NCI-H510A (cell line): ENCODE results near the gene CASP6.
A peak's percentile ranks its signal among the peaks of the same experiment; 100 is the strongest.

Experiments
- DNase-seq: peaks from one replicate; lab custom pipeline; 2025; lab: John Stamatoyannopoulos, UW

Gene CASP6

DNA sequence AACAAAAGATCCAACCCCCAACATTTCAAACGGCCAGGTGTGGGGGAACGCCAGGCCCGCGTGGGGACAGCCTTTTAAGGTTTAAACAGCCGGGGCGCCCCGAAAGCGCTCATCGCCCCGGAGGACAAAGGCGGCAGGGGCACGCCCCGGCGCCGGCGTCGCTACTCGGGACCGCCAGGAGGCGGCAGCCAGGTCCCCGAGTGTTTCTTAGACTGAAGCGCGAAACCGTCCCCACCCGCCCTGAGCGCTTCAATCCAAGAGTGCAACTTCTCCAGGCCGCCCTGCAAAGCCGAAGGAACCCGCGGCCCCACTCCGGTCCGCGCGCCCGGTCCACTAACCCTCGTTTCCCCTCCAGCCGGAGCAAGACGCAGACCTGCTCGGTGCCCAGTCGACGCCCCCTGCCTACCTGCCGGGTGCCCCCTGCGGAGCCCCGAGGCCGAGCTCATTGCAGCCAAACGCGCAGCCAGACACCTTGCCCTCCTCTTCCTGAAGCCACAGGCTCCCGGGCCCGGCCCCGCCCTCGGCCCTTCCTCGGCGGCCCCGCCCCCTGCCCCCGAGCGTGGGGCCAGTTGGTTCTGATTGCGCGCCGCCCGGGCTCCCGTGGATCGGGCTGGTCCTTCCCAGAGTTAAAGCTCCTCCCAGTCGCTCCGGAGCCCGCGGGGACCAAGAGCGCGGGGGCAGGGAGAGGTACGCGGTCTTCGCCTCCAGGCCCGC, at the start of gene CASP6:
Gene CASP6 (minus strand): TSS at position 496 of the 714 bp plus-strand sequence. CDS start 50 bp downstream, at position 446.
- DNase-seq, result peak; percentile 68

DNA sequence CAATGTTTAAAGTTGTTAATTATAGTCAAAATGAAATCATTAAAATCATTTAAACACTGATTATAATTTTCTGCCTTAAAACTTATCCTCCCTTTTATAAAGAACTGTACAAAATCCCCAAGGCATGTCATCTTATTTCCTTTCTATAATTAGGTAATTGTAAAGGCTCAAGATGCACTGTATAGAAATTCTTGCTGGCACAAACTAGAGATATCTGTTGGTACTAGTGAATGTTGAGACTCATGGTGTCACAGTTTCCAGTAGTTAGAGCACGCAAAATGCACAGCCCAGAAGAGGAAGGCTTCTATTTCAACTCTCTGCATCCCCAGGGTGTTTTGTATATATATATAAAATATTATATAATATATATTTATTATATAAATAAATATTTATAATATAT, 49.3 kb upstream of the CASP6 start:
- DNase-seq, result no peak

DNA sequence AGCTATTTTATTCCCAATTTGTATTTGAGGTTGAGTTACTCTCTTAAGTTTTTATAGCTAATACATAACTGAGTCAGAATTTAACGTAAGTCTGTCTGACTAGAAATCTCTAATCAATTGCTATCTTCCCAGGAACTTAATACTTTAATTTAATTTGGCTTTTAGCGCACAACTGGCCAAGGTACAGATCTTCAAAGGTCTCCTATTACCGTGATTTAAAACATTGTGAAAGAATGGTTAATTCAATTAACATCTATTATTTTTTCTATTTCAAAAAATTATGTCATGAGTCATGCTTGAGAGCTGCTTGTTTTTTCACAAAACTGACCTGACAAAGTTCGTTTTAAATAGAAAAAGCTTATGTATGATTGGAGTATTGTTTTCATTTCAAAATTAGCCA, 48.6 kb upstream of the CASP6 start:
- DNase-seq, result no peak

DNA sequence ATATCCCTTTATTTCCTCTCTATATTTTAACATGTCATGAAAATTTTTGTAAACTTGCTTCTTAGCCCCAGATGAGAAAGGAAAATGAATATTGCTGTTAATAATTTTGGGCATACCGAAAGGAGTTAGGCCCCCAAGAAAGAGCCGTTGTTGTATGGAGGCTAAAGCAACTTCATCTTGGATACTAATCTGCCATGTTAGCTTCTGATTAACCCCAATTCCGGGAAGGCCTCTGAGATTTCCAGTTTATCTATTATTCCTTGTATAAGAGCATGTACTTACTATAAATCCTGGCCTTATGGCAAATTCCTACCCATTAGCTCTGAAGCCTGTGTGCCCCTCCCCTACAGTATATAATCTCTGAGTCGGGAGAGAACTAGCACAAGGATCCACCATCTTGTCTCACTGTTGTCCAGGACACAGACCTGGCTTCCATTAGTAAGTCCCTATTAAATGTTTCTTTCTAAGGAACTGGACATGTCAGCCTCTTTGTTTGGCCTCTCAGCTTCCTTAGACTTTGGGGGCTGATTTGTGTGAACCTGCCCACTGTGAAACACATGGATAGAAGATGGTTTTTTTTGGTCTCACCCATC, 47.5 kb upstream of the CASP6 start:
- DNase-seq, result no peak

DNA sequence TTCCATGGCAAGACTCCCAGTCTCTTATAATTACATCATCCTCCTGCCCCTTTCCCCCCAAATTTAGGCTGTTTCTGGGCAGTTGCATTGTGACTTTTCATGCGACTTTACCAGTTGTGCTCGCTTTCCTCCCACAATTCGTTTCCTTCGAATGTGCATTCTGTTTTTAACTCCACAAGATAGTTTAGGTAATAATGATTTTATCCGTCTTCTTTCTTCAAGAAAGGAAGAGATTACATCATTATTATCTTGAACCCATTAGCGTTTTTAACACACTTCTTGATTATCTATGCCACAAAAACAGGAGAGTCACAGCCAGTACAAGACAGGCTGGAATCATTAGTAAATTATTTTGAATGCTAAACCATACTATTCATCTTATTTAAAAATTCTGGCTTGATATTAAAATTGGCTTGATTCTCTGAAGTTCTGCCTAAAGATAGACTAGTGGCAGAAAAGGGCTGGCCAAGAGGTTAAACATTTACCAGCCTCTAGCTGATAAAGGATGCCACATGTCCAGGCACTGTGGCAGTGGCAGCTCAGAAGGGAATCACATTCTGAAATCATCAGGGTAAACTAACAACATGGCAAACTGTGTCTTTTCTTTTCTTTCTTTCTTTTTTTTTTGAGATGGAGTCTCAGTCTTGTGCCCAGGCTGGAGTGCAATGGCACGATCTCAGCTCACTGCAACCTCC, 46.3 kb upstream of the CASP6 start:
- DNase-seq, result no peak

DNA sequence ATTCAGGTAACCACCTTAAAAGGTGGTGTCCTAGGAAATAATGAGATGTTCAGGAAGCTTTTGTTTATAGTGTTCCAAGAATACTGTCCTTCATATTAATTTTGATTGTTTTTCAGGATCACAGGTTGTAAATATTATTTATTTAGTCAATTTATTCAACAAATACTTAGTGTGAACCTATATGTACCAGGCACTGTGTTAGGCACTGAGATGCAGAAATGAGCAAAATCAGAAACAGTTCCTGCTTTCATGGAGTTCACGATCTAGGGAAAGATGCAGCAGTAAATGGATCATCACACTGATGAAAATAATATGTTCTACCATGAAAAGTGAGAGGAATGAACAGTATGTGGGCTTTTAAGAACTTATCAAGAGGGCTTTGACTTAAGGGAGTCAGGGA, 44.9 kb upstream of the CASP6 start:
- no peak for DNase-seq

DNA sequence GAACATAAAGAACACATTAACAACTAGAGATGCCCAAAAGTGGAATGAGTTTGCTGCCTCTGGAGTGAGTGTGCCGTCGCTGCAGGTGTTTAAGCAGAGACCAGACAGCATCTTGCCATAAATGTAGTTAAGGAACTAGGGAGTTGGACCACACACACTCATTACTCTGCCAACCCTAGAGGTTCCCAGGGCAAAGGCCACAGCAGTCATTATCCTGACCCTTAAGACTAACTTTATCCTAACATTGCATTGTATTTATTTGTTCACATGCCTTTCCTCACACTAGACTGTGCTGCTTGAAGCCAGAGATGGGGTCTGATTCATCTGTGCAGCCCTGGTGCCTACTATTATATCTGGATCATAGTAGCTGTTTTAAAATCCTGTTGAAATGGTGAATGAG, 43.5 kb upstream of the CASP6 start:
- DNase-seq, result no peak

DNA sequence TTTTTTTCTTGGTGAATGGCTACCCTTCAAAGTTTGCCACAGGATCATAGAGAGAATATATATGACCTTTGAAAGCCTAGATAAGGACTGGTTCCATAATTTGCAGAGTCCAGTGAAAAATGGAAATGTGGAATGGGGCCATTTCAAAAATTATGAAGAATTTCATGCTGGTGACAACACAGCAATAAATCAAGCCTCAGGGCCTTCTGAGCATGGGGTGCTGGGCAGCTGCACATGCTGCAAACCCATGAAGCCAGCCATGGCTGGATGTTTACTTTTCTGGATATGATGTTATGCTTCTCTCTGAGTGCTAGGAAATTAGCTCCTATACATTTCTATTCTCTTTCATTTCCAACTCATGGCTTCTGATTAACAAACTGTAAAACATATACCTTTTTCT, 42.6 kb upstream of the CASP6 start:
- no peak for DNase-seq

DNA sequence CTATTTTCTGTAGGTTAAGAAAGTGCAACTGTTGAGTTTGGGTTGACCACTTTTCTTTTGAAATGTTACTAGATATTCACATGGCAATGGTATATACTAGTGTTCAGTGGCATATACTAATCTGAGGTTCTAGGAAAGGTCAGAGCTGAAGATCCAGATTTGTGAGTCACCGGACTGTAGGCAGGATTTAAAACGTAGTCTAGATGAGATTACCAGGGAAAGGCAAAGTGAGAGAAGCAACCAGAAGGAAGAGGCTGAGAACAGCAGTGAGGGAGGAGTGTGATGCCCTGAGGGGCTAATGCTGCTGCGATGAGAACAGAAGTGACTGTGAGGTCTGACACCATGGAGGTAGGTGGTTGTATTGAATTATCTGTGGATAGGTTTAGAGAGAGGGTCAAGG, 36.3 kb upstream of the CASP6 start:
- DNase-seq, result no peak

DNA sequence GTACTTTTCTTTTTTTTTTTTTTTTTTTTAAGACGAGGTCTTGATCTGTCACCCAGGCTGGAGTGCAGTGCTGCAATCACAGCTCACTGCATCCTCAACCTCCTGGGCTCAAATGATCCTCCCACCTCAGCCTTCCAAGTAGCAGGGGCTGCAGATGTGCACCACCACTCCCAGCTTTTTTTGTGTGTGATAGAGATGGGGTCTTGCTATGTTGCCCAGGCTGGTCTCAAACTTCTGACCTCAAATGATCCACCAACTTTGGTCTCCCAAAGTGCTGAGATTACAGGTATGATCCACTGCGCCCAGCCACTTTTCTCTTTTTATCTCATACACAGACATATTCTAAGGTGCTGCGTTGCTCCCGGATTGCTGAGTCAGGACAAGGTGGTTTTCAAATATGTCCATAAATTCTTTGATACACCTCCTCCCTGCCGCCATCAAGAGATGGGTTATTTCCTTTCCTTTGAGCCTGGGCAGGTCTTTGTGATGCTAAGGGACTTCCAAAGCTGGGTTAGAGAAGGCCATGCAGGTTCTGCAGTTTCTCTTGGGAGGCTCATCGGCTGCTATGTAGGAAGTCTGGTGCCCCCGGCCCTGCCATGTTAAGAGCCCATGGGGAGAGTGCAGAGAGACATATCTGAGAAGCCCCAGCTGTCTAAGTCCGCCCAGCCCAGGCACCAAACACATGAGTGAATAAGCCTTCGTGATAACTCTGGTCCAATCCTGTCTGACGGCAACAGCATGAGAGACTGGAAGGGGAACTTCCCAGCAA, 35.0 kb upstream of the CASP6 start:
- no peak for DNase-seq

DNA sequence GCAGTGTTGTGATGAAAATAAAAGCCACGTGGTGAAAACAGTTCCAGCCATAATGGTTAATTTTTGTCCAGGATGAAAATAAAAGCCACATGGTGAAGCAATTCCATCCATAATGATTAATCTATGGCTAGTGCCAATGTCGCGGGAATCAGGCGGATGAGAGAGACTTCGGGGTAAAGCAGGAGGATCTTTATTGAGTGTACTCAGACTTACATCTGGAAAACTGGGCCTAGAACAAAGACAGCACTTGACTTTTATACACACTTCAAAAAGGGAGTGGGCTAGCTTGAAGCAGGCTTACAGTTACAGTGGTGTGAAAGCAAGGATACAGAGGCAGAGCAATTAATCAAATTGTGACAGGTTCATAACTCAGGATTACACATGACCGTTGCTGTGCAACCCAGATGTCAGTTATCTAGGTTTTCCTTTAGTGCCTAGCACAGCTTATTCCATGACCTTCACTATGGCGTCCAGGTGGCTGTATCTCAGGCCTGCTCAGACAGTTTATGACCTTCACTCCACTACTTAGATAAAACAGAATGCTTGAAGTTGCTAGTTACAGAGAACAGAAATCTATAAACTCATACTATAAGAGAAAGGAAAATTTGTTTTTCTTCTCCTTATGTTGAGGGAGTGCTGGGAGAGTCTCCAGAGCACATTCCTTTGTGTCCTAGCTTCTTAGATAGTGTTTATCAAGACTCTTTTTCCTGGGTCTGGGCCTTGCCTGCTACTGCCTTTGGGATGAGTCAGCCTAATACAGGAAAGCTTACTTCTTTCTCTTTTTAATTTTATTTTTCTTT, 32.5 kb upstream of the CASP6 start:
- DNase-seq, result peak; percentile 18

DNA sequence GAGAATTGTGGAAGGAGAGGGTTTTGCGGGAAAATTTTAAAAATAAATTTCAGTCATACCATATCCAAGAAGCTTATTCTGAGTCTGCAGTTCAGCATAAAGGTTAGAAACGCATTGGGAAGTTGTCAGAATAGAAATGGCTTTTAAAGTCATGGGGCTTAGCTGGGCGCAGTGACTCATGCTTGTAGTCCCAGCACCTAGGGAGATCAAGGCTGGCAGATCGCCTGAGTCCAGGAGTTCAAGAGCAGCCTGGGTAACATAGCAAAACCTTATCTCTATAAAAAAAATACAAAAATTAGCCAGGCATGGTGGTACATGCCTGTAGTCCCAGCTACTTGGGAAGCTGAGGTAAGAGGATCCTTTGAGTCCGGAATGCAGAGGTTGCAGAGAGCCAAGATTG, 30.5 kb upstream of the CASP6 start:
- DNase-seq, result no peak

DNA sequence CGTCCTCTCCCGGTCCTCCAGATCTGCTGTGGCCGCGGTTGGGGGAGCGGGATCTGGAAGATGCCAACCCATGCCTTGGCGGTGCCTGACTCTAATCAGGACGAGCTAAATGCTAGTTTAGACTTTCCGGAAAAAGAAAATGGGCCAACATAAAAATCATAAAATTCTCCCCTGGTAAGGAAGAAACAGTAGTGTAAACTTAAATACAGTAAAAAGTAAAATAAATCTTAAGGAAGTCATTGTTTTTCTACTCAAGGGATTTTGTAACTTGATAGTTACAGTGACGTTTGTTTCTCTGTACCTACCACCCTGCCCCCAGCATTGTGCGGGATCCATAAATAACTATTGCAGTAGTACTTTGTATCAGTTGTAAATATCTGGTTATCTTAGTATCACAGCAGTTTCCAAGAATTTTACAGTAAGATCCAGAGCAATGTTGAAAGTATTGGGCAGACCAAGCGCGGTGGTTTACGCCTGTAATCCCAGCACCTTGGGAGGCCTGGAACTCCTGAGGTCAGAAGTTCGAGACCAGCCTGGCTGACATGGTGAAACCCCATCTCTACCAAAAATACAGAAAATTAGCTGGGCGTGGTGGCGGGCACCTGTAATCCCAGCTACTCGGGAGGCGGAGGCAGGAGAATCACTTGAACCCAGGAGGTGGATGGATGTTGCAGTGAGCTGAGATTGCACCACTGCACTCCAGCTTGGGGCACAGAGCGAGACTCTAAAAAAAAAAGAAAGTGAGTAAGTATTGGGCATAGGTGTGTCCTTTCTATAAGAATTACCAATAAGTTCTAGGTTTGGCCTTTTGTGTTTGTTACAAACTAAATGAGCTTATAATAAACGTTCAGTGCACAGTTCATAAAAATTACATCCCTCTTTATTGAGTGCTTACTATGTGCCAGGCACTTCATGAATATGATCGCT, 27.6 kb upstream of the CASP6 start:
- DNase-seq, result no peak

DNA sequence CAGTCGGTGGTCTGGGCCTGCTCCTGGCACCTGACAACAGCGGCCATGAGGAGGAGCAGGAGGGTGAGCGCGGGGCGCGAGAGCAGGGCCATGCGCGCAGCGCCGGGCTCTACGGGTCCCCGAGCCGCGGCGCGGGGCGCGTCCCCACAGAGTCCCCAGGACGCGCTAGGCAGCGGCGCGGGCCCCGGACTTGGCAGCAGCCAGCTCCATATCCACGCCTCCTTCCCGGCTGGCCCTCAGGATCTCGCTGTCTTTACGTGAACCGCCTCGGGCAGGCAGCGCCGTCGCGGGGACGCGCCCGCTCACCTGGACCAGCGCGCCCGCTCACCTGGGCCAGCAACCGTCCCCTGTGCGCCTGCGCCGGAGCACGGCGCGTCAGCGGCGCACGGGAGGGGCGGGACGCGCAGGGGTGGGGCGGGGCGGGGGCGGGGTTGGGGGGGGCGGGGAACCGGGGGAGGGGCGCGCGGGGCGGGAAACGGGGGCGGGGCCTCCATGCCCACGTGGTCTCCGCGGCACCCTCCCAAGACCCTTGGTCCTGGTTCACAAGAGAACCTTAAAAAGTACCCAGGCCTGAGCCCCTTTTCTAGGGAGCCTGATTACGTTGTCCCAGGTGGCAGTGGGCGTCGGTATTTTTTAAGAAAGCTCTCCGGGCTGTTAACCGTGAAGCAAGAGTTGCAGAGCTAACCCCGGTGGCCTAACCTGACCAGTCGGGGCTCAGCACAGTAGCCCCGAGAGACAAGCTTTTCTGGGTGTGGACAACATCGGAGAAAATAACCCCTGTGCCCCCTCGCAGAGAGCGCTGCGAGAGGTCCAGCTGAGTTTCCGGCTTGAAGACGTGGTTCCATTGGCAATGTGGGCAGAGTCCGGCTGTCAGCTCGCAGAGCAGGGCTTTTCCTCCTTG, 26.7 kb upstream of the CASP6 start, which contains the start of gene PLA2G12A:
Gene PLA2G12A (minus strand): TSS at position 353 of the 901 bp plus-strand sequence. CDS start 261 bp downstream, at position 92.
- peak; percentile 64 for DNase-seq

DNA sequence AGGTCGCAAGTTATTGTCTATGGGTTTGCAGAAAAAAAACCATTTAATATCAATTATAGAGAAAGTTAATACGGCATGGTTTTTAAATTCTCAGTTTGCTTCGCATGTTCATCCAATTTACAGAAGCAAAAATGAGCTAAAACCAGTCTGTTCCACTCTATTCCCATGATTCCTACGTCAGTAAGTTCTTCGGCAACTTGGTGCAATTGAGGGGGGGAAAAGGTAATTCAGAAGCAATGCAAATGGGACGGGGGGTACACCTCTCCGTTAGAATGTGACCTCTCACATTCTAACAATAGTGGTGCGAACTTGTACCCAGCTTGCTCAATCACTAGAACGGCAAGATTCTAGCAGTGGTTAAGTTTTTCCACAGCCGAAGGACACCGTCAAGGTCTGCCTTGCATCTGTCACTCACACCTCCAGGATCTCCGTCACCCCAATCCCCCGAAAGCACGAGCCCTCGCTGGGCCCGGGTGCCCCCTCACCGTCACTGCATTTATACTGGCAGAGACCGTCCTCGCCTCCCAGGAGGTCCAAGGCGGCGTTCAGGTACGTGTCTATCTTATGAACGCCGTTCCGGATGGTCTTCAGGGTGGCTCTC, 26.0 kb upstream of the CASP6 start:
- no peak for DNase-seq

DNA sequence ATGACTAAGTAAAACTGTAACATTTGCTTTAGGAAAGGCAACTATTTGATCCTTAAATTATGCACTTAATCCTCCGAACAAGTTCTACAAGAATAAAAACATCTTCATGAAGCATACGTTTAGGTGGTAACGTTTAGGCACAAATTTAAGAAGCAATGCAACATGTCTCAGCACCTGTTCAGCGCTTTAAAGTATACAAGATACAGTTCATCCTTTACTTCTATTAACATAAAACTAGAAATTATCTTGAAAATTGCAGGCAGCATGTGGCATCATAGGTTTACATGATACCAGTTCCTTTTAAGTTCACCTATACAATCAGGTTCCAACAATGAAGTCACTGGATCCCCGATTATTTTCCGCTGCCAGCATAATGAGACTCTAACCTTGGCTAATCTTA, 25.1 kb upstream of the CASP6 start:
- no peak for DNase-seq

DNA sequence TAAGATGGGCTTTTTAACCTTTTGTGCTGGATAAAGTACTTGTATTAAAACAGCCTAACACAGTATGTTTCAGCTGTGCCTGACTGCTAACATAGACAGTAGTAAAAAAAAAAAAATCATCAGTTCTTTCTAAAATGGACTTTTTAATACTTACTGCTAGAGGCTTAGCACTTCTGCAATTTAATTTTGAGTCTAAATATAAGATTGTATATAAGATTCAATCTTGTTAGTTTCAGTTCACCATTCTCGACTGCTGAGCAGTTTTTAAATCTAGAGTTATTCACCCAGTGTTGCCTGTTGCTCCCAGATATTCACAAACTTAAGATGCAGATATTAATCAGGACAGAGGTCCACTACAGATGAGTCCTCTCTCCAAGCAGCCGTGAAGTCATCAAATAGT, 19.9 kb upstream of the CASP6 start:
- no peak for DNase-seq

DNA sequence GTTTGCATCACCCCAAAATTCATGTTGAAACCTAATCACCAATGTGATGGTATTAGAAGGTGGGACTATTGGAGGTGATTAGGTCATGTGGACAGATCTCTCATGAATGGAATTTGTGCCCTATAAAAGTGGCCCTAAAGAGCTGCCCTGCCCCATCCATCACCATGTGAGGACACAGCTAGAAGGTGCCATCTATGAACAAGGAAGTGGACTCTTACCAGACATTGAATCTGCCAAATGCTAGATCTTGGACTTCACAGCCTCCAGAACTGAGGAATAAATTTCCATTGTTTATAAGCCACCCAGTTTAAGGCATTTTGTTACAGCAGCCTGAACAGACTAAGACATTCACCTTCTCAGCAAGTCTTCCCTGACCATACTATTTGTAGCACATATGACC, 19.1 kb upstream of the CASP6 start:
- no peak for DNase-seq

DNA sequence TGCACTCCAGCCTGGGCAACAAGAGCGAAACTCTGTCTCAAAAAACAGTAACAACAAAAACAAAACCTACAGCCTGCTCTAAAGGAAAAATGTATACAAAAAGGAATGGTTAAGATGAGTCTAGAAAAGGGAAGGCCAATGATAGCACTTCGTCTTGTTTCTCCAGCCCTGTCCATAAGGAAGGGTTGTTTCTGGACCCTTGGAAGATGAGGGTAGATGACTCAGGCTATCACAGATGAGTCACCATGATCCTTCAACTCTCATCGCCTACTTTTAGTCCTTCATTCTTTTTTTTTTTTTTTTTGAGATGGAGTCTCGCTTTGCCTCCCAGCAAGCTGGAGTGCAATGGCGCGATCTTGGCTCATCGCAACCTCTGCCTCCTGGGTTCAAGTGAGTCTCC, 17.8 kb upstream of the CASP6 start:
- no peak for DNase-seq
